GM10847 (cell line): ENCODE measurements around the gene ZNF329.

ENCODE experiments used
- POLR2A ChIP-seq: IDR thresholded peaks from 2 replicates; pipeline ENCODE4 v1.6.1; 2011; ENCODE audit not compliant: insufficient read length; ENCODE audit errors: extremely low read depth

ZNF329 gene

GRCh38 chr19:58089846-58090245, 60.7 kb downstream of the ZNF329 start:
- TF ChIP-seq POLR2A, result no peak

GRCh38 chr19:58088521-58089052, 62.0 kb downstream of the ZNF329 start:
- no peak for TF ChIP-seq POLR2A

GRCh38 chr19:58086825-58087710, 63.5 kb downstream of the ZNF329 start:
- TF ChIP-seq POLR2A, result no peak

GRCh38 chr19:58085348-58085875, 65.2 kb downstream of the ZNF329 start:
- no peak for TF ChIP-seq POLR2A

- TF ChIP-seq POLR2A, result no peak
Measured at GRCh38 chr19:58084596-58085347, 65.8 kb downstream of the ZNF329 start.

- no peak for TF ChIP-seq POLR2A
Measured at GRCh38 chr19:58083021-58083420, 67.6 kb downstream of the ZNF329 start.

- TF ChIP-seq POLR2A, result no peak
Measured at GRCh38 chr19:58079792-58080191, 70.8 kb downstream of the ZNF329 start.
